GM23338 (cell line): Measurements from ENCODE around the gene ACTBL2. TPM values are rescaled to one million over a fixed set of nuclear protein-coding genes. Genes with fewer than 3 reads are reported as not detected.

ENCODE experiments used
- CREB1 ChIP-seq: fragments of 250-450 bp; sonication (Bioruptor Pico); IDR thresholded peaks from 2 replicates; pipeline ENCODE4 v1.5.0; 2020; ENCODE audit warnings: low read depth, mild to moderate bottlenecking, moderate library complexity
- EZH2 ChIP-seq: fragments of 200-600 bp; sonication (generic); IDR thresholded peaks from one replicate; pipeline ENCODE4 v1.8.0; 2017; ENCODE audit warnings: antibody characterized with exemption, mild to moderate bottlenecking, low read depth; ENCODE audit not compliant: unreplicated experiment
- EZH2phosphoT487 ChIP-seq: fragments of 200-600 bp; sonication (generic); IDR thresholded peaks from one replicate; pipeline ENCODE4 v1.8.1; 2018; ENCODE audit warnings: antibody characterized with exemption; ENCODE audit not compliant: unreplicated experiment
- JUNB ChIP-seq: IDR thresholded peaks from one replicate; pipeline ENCODE4 v1.6.1; 2016; ENCODE audit warnings: antibody characterized with exemption; ENCODE audit not compliant: unreplicated experiment
- NANOG ChIP-seq: IDR thresholded peaks from 2 replicates; pipeline ENCODE4 v1.6.1; 2016; ENCODE audit warnings: antibody characterized with exemption, borderline replicate concordance
- STAT1 ChIP-seq: IDR thresholded peaks from one replicate; pipeline ENCODE4 v1.6.1; 2016; ENCODE audit warnings: antibody characterized with exemption; ENCODE audit not compliant: unreplicated experiment
- ZNF331 ChIP-seq: fragments of 250-450 bp; sonication (Bioruptor Pico); IDR thresholded peaks from 2 replicates; pipeline ENCODE4 v1.5.0; 2020; ENCODE audit warnings: low read depth, mild to moderate bottlenecking, moderate library complexity
- polyA plus RNA-seq: library from polyadenylated mRNA; unstranded; fragments of >200 nt; fragmentation: Nextera tagmentation; extraction: Ambion mirVana; gene quantifications from 2 replicates; pipeline ENCODE4 v1.2.1, GENCODE V29; 2016
- total RNA-seq: library from RNA; depleted of rRNA; stranded (reverse); fragments of >200 nt; shearing (Covaris generic); gene quantifications from 2 replicates; pipeline ENCODE4 v1.2.3, GENCODE V29; 2014
- TF ChIP-seq, protein P1 (sequence below): IDR thresholded peaks from one replicate; pipeline ENCODE4 v1.6.1; 2018; ENCODE audit warnings: antibody characterized with exemption; ENCODE audit not compliant: unreplicated experiment

ACTBL2 gene
- total and polyA plus RNA-seq, 2 experiments from 2014 or later, result not detected

DNA sequence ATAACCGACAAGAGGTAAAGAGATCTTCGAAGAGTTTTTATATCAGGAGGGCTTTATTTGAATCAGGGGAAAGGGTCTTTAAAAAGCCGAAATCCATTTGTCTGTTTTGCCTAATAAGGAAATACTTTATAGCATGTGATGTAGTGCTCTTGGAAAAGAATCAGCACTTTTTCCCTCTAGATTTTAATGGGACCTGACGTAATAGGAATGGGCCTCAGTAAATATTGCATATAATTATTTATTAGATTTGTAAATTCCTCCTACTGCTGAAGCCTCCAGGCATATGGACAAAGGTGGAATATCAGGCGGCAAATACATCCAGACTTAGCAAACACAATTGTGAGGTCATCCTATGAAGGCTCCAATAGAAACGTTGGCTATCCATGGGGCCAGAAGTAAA, 50.9 kb downstream of the ACTBL2 start (continued):
- TF ChIP-seq, protein P1, sequence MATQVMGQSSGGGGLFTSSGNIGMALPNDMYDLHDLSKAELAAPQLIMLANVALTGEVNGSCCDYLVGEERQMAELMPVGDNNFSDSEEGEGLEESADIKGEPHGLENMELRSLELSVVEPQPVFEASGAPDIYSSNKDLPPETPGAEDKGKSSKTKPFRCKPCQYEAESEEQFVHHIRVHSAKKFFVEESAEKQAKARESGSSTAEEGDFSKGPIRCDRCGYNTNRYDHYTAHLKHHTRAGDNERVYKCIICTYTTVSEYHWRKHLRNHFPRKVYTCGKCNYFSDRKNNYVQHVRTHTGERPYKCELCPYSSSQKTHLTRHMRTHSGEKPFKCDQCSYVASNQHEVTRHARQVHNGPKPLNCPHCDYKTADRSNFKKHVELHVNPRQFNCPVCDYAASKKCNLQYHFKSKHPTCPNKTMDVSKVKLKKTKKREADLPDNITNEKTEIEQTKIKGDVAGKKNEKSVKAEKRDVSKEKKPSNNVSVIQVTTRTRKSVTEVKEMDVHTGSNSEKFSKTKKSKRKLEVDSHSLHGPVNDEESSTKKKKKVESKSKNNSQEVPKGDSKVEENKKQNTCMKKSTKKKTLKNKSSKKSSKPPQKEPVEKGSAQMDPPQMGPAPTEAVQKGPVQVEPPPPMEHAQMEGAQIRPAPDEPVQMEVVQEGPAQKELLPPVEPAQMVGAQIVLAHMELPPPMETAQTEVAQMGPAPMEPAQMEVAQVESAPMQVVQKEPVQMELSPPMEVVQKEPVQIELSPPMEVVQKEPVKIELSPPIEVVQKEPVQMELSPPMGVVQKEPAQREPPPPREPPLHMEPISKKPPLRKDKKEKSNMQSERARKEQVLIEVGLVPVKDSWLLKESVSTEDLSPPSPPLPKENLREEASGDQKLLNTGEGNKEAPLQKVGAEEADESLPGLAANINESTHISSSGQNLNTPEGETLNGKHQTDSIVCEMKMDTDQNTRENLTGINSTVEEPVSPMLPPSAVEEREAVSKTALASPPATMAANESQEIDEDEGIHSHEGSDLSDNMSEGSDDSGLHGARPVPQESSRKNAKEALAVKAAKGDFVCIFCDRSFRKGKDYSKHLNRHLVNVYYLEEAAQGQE, result no peak
- TF ChIP-seq ZNF331 (CRISPR knock-in tag) (no peak), JUNB (no peak), NANOG (no peak), STAT1 (no peak), CREB1 (CRISPR knock-in tag) (no peak), EZH2 (no peak), EZH2phosphoT487 (no peak)
